Activated CD4-positive, alpha-beta T cell treated with anti-CD3 and anti-CD28 coated beads, Interleukin-2, Interleukin-4, amounts not matched to agents 100 ng/mL and 50 ng/mL, durations not matched to agents 16 hours and 8 hours (primary cell): Measurements from ENCODE around the gene TET1.
A peak's percentile ranks its signal among the peaks of the same experiment; 100 is the strongest.
"Not testable (repeated sequence)": the region's sequence is repeated elsewhere in the genome, so short reads cannot be mapped to it uniquely, and the experiment has no call there.

Experiments used
- DNase-seq: peaks from one replicate; pipeline ENCODE4 v3.0.0-alpha.2; 2020; ENCODE audit warnings: low spot score

The TET1 gene

DNA sequence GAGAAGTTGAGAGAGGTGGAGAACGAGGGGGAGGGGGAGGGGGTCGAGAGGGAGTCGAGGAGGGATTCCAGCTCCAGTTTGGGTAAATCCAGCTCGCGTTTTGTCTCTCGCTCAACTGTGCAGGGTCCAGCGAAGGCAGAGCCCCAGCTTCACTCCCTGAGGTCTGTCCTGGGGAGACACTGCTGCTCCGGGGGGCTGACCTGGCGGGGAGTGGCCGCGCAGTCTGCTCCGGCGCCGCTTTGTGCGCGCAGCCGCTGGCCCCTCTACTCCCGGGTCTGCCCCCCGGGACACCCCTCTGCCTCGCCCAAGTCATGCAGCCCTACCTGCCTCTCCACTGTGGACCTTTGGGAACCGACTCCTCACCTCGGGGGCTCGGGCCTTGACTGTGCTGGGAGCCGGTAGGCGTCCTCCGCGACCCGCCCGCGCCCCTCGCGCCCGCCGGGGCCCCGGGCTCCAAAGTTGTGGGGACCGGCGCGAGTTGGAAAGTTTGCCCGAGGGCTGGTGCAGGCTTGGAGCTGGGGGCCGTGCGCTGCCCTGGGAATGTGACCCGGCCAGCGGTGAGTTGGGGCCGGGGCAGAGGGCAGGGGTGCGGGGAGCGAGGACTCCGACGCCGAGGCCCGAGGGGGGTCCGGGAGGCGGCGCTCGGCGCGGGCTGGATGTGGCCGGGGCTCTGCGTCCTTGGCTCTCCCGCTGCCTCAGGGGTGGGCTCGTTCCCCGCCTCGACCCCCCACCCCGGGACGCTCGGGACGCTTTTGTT, at the start of gene TET1:
Gene TET1 (plus strand): TSS at position 152 of the 757 bp plus-strand sequence. CDS start 12,002 bp downstream, outside the sequence.
- no peak for DNase-seq

- DNase-seq: not testable (repeated sequence)
These were observed 43.9 kb upstream of the TET1 start for GRCh38 chr10:68516216-68516615.

DNA sequence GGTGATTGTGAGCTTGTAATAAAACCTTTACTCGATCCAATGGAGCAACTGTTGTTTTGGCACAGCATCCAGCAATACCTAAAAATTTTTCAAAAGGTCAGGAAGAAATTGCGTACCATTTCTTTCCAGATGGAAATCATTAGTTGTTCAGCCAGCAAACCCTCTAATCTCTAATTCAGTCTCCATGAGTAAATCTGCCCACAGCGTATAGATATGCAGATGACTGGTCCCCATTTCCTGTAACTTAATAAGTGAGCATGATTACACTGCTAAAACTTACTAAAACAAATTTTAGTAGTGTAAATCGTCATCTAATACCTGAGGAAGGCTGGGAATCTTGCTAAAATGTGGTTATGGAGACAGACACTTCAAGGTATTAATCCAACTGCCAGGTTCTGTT, 43.4 kb upstream of the TET1 start:
- no peak for DNase-seq

DNA sequence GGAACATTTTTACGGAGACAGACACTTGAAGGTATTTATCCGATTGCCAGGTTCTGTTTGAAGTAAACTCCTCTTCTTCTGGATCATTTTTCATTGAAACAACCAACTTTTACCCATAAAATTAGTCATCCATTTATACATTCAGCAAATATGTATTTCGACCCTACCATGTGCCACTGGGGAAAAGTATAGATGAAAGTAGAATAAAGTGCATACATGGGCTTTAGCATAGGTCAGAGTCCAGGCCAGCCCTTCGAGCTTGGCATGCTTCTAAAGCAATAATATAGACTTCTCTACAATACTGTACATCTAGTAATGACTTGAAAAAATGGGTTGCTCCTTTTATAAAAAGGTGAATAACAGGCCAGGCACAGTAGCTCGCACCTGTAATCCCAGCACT, 42.9 kb upstream of the TET1 start:
- no peak for DNase-seq

DNA sequence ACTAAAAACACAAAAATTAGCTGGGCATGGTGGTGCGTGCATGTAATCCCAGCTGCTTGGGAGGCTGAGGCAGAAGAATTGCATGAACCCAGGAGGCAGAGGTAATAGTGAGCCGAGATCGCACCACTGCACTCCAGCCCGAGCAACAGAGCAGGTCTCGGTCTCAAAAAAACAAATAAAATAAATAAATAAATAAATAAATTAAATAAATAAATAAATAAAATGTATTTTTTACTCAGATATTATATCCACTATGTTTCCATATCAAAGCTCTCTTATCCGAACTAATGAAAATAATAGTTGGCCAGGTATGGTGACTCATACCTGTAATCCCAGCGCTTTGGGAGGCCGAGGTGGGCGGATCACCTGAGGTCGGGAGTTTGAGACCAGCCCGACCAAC, 41.5 kb upstream of the TET1 start:
- not testable (repeated sequence) for DNase-seq

DNA sequence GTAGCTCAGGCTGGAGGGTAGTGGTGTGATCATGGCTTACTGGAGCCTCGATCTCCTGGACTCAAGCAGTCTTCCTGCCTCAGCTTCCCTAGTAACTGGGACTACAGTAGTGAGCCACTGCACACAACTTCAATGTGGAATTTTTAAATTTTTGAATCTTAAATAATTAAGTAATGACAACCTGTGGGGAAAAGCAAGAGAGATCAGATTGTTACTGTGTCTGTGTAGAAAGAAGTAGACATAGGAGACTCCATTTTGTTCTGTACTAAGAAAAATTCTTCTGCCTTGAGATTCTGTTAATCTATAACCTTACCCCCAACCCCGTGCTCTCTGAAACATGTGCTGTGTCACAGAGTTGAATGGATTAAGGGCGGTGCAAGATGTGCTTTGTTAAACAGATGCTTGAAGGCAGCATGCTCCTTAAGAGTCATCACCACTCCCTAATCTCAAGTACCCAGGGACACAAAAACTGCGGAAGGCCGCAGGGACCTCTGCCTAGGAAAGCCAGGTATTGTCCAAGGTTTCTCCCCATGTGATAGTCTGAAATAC, 34.6 kb upstream of the TET1 start:
- not testable (repeated sequence) for DNase-seq

DNA sequence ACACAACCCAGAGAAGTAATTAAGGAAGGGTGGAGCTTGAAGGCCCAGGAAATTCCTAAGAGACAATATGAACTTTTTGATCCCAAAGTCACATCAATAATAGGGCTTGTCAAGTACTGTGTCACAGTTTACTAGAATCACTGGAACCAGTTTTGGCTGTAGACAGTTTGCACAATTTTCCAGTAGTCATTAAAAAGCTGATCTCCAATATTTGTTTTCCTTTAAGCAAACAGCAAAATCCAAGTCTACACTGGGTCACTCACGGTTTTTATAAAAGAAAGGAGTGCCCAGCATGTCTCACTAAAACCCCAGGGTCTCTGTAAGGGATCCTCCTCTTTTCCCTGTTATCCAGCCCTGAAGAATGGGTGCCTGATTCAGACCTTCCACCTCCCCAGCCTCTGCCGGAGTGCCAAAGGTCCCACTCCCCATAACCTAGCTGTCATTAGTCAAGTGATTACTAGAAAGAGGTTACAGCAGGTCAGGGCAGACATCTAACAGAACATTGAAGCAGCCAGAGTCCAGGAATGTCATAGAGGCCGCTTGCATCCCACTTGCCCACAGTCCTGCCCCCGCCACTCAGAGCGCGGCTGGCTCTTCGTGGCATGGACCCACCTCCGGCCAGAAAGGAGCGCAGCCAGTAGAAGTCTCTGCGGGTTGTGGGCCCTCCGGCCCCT, 33.4 kb upstream of the TET1 start:
- DNase-seq: peak; percentile 4

GRCh38 chr10:68536973-68537372, 23.2 kb upstream of the TET1 start:
- no peak for DNase-seq

DNA sequence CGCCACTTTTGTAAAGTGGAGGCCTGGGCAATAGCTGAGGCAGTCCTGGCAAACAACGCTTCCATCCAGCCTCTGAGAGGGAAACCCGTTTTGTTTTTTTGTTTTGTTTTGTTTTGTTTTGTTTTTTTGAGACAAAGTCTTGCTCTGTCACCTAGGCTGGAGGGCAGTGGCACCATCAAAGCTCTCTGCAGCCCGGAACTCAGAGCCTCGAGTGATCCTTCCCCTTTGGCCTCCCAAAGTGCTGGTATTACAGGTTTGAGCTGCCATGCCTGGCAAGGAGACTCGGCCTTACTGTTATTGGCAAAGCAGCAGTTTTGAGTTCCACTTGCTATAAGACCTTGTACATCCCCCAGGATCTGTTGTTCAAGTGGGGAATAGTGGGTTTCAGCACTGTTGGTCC, 22.3 kb upstream of the TET1 start:
- DNase-seq: no peak

DNA sequence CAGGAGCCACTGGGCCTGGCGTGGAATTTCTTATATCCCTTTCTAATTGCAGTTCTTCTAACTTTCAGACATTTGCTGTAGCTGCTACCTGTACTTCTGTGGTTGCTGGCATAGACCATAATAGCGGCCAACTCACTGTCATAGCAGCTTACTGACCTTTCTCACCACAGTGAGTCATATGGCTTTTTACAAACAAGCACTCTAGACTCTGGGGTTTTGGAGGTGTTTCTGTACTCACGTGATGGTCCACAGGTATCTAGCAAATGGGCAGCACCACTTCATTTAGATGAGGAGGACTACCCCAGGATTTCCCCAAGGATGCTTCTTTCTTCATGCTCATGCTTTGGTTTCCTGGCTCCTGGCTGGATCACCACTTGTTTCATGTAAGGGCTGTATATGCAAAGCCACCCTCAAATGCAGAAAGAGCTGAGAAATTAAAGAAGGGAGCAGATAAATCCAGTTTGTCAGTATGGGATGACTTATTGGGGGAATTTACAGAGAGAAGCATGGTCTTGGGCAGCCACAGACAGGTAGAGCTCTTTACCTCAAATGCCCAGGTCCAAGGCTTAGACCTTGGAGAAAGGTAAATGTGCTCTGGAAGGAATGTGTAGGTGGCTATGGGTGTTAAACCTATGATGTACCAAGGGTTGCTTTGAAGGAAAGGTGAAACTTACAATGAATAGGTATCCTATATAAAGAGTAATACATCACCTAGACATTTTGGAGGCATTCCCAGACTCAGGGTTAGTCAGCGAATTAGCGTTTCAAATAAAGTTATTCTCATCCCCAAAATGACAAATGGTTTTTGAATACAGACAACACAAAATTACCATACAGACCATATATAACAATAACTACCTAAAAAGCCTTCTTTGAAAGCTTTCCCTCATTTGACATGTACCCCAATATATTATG, 16.9 kb upstream of the TET1 start:
- no peak for DNase-seq

- peak; percentile 59 for DNase-seq
These were observed 9.3 kb upstream of the TET1 start for GRCh38 chr10:68550747-68551411.

DNA sequence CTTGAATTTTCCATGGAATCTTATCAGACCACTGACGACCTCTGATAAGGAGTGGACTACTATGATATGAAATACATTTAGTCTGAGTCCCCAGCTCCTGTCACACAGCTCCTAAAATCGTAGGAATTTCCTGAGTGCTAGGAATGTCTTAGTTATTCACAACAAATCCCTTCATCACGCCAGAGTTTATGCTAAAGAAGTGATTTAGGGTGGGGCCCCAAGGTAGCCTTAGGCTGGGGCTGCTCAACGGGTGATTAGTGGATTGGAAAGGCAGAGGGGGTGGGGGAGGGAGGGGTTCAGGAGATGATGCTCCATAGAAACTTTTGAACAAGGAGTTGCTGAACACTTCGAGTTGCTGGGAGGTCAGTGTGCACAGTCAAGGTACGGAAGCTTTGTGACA, 7.0 kb upstream of the TET1 start:
- no peak for DNase-seq

DNA sequence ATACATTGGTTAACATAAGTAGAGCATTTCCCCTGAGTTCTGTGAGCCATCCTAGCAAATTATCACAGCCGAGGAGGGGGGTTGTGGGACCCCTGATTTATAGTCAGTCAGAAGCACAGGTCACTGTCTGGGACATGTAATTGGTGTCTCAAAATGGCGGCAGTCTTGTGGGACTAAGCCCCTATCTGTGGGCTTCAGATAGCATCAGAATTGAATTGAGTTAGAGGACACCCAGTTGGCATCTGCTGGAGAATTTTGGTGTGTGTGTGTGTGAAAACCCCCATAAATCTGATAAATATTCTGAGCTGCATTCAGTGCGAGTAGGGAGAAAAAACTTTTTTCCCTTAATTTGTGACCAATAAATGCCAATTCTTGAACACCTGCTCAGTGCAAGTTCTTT, 6.5 kb upstream of the TET1 start:
- no peak for DNase-seq

- no peak for DNase-seq
These were observed 1.7 kb upstream of the TET1 start for GRCh38 chr10:68558478-68558877.

GRCh38 chr10:68559251-68559650, 886 bp upstream of the TET1 start:
- no peak for DNase-seq

DNA sequence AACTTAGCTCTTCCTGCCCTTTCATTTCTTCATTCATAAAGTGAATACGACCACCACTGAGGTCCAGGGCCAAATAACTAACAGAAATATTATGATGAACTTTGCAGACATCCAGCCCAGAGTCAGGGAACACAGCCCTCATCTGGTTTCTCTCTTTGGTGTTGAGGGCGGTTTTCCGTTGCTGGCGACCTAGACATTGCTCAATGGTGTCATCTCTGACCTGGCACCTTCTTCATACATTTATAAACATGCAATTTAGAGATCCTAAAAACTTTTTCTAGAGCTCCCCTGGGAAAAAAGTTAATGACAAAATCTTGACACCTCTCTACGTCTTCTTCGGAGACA, 324 bp upstream of the TET1 start:
- DNase-seq: peak; percentile 12

DNA sequence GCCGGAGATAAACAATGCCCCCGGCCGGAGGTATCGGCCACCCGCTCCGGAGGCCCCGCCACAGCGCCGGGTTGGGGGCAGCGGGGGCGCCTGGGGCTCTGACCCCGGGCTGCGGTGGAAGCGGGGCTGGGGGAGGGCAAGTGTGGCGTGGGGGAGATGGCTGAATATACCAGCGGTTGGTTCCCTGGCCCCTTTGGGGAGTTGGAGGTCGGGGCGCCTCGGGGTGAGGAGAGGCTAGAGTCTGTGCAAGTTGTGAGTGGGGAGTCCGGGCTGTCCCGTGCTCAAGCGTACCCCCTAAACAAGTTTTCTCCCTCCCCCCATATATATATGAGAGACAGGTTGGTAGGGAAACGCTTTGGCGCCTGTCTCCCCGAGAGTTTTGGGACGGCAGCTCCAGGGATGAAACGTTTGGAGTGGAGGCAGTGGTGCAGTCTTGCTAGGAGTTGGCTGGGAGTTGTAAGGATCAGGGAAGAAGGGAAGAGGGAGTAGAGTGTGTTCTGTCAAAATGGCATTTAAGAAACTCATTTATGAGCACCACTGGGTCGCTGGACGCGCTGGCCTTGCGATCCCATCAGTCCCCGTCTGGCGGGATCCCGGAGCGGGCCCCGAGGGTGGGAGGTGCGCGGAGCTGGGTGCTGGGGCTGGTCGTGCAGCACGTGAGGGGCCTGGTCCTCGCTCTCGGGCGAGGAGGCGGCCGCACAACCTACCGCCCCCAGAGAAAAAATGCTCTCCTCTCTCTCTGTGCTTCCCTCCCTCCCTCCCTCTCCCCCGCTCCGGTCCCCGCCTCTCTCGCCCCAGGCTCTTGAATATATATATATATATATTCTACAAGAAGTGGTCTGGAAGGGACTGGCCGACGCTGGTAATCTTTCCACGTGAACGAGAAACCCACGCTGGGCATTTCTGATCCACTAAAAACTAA, 1.1 kb downstream of the TET1 start:
- DNase-seq: no peak

GRCh38 chr10:68561865-68562649, 1.9 kb downstream of the TET1 start:
- no peak for DNase-seq

- DNase-seq: no peak
These were observed 2.8 kb downstream of the TET1 start for GRCh38 chr10:68562661-68563570.
